ENCODE data around the gene DPP7. TPM values are rescaled to one million over a fixed set of nuclear protein-coding genes. Genes with fewer than 3 reads are reported as not detected.
A peak's percentile ranks its signal among the peaks of the same experiment; 100 is the strongest.
"Not testable (repeated sequence)": the region's sequence is repeated elsewhere in the genome, so short reads cannot be mapped to it uniquely, and the experiment has no call there.

The DPP7 gene
- total RNA-seq, 2 experiments from 2014 or later: 248 TPM

DNA sequence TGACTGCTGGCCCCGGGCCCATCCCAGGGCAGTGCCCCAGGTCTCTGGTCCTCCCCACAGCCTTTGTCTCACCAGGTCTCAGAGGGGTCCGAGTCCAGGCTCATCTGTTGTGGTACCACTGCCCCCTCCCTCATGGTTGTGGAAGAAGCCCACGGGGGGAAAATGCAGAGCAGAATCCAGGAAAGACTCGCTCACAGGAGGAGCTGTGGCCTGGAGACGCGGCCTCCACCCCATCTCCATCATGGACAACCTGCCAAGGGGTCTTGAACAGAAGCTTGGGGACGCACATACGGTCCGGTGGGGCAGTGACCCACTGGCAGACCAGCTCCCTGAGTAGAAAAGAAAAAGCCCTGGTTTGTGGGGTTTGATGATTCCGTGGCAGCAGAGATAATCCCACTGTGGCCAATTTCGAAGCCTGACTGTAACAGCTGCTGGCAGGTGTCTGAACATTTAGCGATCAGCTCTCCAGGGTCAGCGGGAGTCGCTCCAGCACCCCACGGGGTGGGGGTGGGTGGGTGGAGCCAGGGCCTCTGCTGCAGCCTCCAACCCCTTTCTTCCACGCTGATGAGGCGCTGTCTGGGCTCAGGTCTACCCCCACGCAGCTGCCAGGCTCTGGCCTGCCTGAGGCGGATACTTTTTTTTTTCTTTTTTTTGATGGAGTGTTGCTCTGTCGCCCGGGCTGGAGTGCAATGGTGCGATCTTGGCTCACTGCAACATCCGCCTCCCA, 22.5 kb upstream of the DPP7 start:
- ChIA-PET CTCF (interaction anchor here (1.6 kb wide), 1 partner anchor 100 kb away, joined by 3 read pairs; no protein-coding TSS in a partner anchor), POLR2A (interaction anchor here (0.6 to 2.0 kb wide), 2 partner anchors 8 to 23 kb away, joined by 3 to 4 read pairs; no protein-coding TSS in a partner anchor)
- H3K27ac Mint-ChIP-seq: no peak overlapping the region

DNA sequence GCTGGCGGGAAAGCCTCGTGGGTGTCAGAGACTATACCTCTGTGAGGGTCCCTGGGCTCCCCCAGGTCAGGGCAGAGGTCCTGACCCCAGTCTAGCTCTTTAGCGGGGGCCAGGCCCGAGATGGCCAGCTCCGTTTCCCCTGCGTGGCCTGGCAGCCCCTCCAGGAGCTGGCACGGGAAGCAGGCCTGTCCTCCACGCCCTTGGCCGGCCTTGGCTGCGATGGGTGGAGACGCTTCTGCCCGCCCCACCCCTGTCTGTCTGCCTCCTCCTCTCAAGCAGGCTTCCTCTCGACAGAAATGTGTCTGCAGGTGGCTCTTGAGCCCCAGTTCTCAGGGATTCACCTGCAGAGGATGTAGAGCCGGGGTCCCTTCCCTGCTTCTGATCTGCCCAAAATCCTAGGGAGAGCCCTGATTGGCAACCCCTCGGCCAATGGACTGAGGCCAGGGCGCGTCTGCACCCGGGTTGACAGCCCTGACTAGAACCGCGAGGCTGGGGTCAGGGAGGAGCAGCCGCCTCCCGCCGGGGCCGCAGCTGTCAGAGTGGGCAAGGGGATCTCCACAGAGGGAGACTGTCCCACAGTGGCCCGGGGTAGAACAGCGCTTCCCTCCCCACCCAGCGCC, 21.8 kb upstream of the DPP7 start:
- Mint-ChIP-seq H3K27me3 (ENCODE audit: low read depth) (peaks cover 38% of the 10 kb centered on the region), H3K4me1 (ENCODE audit: low read depth) (peaks cover 14% of the 10 kb centered on the region)

More for the DNA sequence above, 22.5 kb upstream of the DPP7 start:
- peaks cover 42% of the 10 kb centered on the region for H3K27me3 Mint-ChIP-seq (ENCODE audit: low read depth)
- ATAC-seq (no peak), DNase-seq (no peak)
- no peaks in the 10 kb centered on the region for H3K9me3 Mint-ChIP-seq (ENCODE audit: insufficient read depth)
- no peaks in the 10 kb centered on the region for H3K36me3 Mint-ChIP-seq (ENCODE audit: low read depth)
- H3K4me3 Mint-ChIP-seq: no peak overlapping the region
- H3K4me1 Mint-ChIP-seq (ENCODE audit: low read depth): peaks cover 14% of the 10 kb centered on the region

DNA sequence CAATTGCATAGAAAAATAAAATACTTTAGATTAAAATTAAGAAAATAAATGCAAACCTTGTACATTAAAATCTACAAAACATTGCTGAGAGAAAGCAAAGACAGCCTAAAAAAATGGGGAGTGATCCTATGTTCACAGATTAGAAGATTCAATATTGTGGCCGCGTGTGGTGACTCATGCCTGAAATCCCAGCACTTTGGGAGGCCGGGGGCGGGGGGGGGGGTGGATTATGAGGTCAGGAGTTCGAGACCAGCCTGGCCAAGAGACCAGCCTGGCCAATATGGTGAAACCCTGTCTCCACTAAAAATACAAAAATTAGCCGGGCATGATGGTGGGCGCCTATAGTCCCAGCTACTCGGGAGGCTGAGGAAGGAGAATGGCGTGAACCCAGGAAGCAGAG, 20.6 kb upstream of the DPP7 start:
- POLR2A ChIA-PET: interaction anchor here (0.6 to 1.0 kb wide), 2 partner anchors 16 to 169 kb away, joined by 3 to 4 read pairs; no protein-coding TSS in a partner anchor
- H3K4me1 Mint-ChIP-seq (ENCODE audit: low read depth); H3K27ac Mint-ChIP-seq; H3K4me3 Mint-ChIP-seq; H3K9me3 Mint-ChIP-seq (ENCODE audit: insufficient read depth); H3K36me3 Mint-ChIP-seq (ENCODE audit: low read depth); DNase-seq; ATAC-seq; CTCF ChIA-PET: not testable (repeated sequence)
- peaks cover 34% of the 10 kb centered on the region for H3K27me3 Mint-ChIP-seq (ENCODE audit: low read depth)

More for the DNA sequence above, 21.8 kb upstream of the DPP7 start:
- ATAC-seq (no peak), DNase-seq (no peak)
- ChIA-PET CTCF (interaction anchor here (1.6 kb wide), 1 partner anchor 100 kb away, joined by 3 read pairs; no protein-coding TSS in a partner anchor), POLR2A (interaction anchor here (1.0 kb wide), 1 partner anchor 15 kb away, joined by 3 read pairs; no protein-coding TSS in a partner anchor)
- no peaks in the 10 kb centered on the region for H3K9me3 Mint-ChIP-seq (ENCODE audit: insufficient read depth)
- H3K27ac Mint-ChIP-seq: no peak overlapping the region
- no peaks in the 10 kb centered on the region for H3K36me3 Mint-ChIP-seq (ENCODE audit: low read depth)
- H3K4me3 Mint-ChIP-seq: no peak overlapping the region

DNA sequence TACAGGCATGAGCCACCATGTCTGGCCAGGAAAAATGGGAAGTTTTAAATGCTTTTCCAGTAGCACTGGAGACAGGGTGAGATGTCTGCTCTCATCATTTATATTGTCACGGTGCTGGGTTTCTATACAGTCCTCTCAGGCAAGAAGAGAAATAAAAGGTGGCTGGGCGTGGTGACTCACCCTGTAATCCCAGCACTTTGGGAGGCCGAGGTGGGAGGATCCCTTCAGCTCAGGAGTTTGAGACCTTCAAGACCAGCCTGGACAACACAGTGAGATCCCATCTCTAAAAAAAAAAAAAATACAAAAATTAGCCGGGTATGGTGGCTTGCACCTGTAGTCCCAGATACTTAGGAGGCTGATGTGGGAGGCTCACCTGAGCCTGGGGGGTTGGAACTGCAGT, 19.7 kb upstream of the DPP7 start:
- Mint-ChIP-seq H3K27ac (no peak overlapping the region), H3K27me3 (ENCODE audit: low read depth) (peaks cover 28% of the 10 kb centered on the region), H3K4me1 (ENCODE audit: low read depth) (peaks cover 4% of the 10 kb centered on the region), H3K4me3 (no peak overlapping the region), H3K9me3 (ENCODE audit: insufficient read depth) (no peaks in the 10 kb centered on the region), H3K36me3 (ENCODE audit: low read depth) (no peaks in the 10 kb centered on the region)
- DNase-seq: no peak
- CTCF ChIA-PET: no interaction called here
- ATAC-seq: no peak
- POLR2A ChIA-PET: interaction anchor here (0.6 kb wide), 1 partner anchor 58 kb away, joined by 3 read pairs; no protein-coding TSS in a partner anchor

DNA sequence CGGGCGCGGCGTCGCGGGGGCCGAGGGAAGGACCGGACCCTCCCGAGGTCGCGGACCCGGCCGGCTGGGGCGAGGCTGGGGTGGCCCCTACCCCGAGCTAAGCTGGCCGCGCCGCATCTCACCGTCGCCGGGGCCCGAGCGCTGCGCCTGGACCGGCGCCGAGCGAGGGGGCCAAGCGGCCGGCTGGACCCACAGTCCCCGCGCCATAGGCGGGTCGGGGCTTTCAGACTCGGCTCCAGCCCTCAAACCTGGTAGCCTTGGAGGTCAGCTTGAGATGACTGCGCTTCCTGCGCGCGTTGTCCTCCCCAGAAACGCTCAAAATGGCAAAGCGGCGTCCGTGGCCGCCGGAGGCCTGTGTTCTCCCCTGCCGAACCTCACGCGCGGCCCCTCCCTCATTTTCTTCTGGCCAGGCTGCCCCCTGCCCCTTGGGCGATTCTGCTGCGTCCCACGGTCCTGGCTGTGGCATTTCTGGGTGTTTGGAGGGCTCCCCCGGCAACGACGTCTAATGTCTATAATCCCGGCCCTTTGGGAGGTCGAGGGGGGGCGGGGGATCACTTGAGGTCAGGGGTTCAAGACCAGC, 15.7 kb upstream of the DPP7 start:
- peak overlapping the region; percentile 81 for H3K4me3 Mint-ChIP-seq
- peaks cover 31% of the 10 kb centered on the region for H3K4me1 Mint-ChIP-seq (ENCODE audit: low read depth)
- CTCF ChIA-PET: interaction anchor here (0.7 to 3.0 kb wide), 18 partner anchors 12 to 401 kb away, joined by 3 to 22 read pairs (median 4); partner anchors contain the start of genes AJM1, CYSRT1, MAN1B1 and NPDC1
- POLR2A ChIA-PET: interaction anchor here (0.9 to 1.9 kb wide), 14 partner anchors 17 to 110 kb away, joined by 3 to 15 read pairs (median 4); partner anchors contain the start of genes ANAPC2, SAPCD2, SSNA1 and TUBB4B
- H3K9me3 Mint-ChIP-seq (ENCODE audit: insufficient read depth): no peaks in the 10 kb centered on the region
- ATAC-seq (peak; percentile 16), DNase-seq (no peak)
- peaks cover 7% of the 10 kb centered on the region for H3K27me3 Mint-ChIP-seq (ENCODE audit: low read depth)
- peaks cover 2% of the 10 kb centered on the region for H3K36me3 Mint-ChIP-seq (ENCODE audit: low read depth)
- peak overlapping the region; percentile 77 for H3K27ac Mint-ChIP-seq

DNA sequence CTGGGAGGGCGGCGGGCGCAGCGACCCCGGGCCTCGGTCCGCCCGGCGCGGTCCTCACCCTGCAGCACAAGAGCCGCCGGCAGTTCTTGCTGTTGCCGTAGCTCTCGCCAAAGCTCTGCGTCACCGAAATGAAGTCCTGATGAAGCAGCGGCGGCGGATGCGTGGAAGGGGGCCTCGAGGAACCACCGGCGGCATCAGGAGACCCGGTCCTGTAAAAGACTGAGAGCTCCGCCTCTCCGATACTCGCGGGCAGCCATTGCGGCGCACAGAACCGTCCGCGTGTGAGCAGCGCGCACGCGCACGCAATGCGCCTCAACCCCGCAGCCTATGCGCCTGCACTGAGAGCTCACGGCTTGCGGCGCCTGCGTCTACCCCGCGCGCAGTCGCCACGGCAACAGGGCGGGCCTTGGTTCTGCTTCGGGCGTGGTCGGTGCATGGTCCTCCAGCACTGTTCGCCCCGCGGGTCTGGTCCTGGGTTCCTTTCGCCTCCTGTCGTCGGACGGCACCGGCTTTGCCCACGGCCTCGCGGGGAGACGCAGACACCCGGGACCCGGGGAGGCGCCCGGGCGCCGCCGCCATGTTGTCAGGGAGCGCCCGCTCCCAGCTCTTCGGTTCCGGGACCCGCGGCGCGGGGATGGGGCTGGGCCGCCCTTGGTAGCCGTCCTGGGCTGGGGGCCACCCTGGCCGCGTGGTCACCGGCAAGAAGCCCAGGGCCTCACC, 15.1 kb upstream of the DPP7 start:
- H3K27me3 Mint-ChIP-seq (ENCODE audit: low read depth): peaks cover 7% of the 10 kb centered on the region
- ChIA-PET CTCF (interaction anchor here (0.7 to 3.0 kb wide), 18 partner anchors 11 to 401 kb away, joined by 3 to 22 read pairs (median 4); partner anchors contain the start of genes AJM1, CYSRT1, MAN1B1 and NPDC1), POLR2A (interaction anchor here (0.7 to 1.9 kb wide), 20 partner anchors 9 to 111 kb away, joined by 3 to 15 read pairs (median 4); partner anchors contain the start of genes ANAPC2, GRIN1, MAN1B1 and SAPCD2)
- no peaks in the 10 kb centered on the region for H3K9me3 Mint-ChIP-seq (ENCODE audit: insufficient read depth)
- peak overlapping the region; percentile 82 for H3K27ac Mint-ChIP-seq
- peaks cover 2% of the 10 kb centered on the region for H3K36me3 Mint-ChIP-seq (ENCODE audit: low read depth)
- ATAC-seq (peak; percentile 95), DNase-seq (peak; percentile 93)
- peaks cover 31% of the 10 kb centered on the region for H3K4me1 Mint-ChIP-seq (ENCODE audit: low read depth)
- peak overlapping the region; percentile 83 for H3K4me3 Mint-ChIP-seq

DNA sequence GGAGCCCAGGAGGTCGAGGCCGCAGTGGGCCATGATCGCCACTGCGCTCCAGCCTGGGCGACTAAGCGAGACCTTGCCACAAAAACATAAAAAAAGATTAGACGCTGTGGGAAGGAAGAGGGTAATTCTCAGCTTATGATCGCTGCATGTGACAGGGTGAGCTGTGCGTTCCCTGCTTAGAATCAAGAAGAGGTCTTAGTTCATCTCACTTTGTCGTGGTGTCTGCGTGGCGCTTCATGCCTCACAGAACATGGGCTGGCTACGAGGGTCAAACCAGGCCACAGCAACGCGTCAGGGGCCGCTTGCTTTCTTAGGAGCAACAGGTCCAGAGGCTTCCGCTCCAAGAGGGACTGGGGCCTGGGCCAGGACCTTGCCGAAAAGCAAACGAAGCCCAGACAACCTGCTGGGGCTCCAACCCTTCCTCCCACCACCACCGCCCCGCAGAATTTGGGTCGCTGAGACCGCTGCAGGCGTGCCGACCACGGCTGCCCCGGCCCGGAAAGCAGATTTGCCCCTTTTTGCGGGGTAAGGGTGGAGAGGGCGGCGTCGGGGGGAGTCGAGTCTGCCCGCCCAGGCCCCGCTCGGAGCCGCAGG, 14.4 kb upstream of the DPP7 start:
- Mint-ChIP-seq H3K4me1 (ENCODE audit: low read depth) (peaks cover 31% of the 10 kb centered on the region), H3K27ac (peak overlapping the region; percentile 87), H3K9me3 (ENCODE audit: insufficient read depth) (no peaks in the 10 kb centered on the region), H3K4me3 (peak overlapping the region; percentile 83), H3K36me3 (ENCODE audit: low read depth) (peaks cover 2% of the 10 kb centered on the region), H3K27me3 (ENCODE audit: low read depth) (peaks cover 4% of the 10 kb centered on the region)
- ChIA-PET CTCF (interaction anchor here (1.0 to 3.0 kb wide), 14 partner anchors 11 to 287 kb away, joined by 3 to 22 read pairs (median 4); partner anchors contain the start of genes AJM1, MAN1B1, NPDC1 and TPRN), POLR2A (interaction anchor here (0.6 to 1.9 kb wide), 17 partner anchors 9 to 112 kb away, joined by 3 to 15 read pairs (median 4); partner anchors contain the start of genes ANAPC2, GRIN1, MAN1B1 and SAPCD2)
- peak; percentile 1 for ATAC-seq
- peak; percentile 41 for DNase-seq

DNA sequence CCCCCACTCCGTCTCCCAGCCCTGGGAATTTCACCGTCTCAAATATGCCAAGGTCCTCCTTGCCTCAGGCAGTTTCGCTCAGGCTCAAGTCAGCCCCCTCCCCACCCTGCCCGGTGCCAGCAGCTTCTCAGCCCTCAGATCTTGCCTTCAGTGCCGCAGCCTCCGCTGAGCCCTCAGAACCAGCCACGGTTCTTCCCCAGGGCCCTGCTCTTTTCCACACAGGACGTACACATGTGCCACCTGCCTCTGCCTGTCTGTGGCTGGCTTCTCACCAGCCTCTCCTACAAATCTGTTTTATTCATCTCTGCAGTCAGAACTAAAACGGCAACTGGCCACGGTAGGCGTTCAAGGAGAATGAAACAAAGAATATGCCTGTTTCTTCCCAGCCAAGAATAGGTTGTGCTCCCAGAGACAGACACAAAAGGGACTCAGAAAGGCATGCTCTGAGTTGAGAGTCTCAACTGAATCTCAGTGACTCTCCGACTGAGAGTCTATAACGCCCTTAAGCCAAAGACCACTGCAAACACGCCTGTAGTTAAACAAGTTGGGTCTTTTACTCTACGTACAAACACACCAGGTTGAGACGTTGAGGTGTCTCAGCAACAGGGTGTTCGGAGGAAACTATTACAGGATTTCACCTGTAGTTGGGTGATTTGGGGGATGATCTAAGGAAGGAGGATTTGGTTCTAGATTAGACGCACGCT, 13.8 kb upstream of the DPP7 start:
- Mint-ChIP-seq H3K27me3 (ENCODE audit: low read depth) (peaks cover 3% of the 10 kb centered on the region), H3K9me3 (ENCODE audit: insufficient read depth) (no peaks in the 10 kb centered on the region), H3K4me1 (ENCODE audit: low read depth) (peaks cover 34% of the 10 kb centered on the region), H3K4me3 (peak overlapping the region; percentile 83), H3K36me3 (ENCODE audit: low read depth) (peaks cover 3% of the 10 kb centered on the region), H3K27ac (peak overlapping the region; percentile 87)
- POLR2A ChIA-PET: interaction anchor here (0.6 to 3.0 kb wide), 7 partner anchors 12 to 127 kb away, joined by 3 to 14 read pairs (median 4); partner anchors contain the start of genes MAN1B1, NELFB, SAPCD2 and TUBB4B
- no peak for ATAC-seq
- DNase-seq: peak; percentile 41
- CTCF ChIA-PET: interaction anchor here (1.1 to 3.0 kb wide), 9 partner anchors 32 to 136 kb away, joined by 3 to 22 read pairs (median 7); partner anchors contain the start of gene TPRN

DNA sequence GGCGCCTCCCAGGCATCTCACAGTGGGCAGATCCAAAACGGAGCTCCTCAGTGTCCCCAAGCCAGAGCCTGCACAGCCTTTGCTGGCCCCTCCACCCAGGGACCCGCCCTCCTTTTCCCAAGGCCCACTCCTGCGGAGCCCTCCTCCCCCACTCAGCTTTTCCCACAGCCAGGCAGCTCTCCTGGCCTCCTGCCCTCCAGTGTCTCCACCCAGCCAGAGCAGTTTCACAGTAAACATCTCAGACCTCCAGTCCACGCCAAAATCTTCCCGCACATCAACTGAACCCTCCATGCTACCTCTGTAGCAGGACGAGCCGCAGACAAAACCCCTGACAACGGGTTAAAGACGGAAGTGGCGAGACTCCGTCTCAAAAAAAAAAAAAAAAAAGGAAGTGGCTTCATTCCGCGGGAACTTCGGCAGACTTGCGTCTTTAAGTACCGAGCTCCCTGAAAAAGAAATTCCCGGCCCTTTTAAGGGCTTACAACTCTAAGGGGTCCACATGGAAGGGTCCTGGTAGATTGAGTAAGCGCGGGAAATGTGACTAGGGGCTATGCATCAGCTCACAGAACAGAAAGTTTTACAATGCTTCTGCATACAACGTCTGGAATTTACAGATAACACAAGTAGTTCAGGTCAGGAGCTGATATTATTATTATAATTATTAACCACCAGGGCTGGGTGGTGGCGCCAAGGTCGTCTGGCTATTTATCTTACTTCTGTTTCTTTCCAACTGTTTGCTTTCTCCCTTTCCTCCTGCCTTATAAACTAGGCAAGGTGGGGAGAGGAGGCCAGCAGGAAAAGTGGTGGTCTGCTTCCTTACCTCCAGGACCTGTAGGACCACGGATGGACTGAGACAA, 13.0 kb upstream of the DPP7 start:
- peak; percentile 10 for ATAC-seq

More for the DNA sequence above, 13.0 kb upstream of the DPP7 start:
- peaks cover 38% of the 10 kb centered on the region for H3K4me1 Mint-ChIP-seq (ENCODE audit: low read depth)
- no peaks in the 10 kb centered on the region for H3K9me3 Mint-ChIP-seq (ENCODE audit: insufficient read depth)
- H3K27me3 Mint-ChIP-seq (ENCODE audit: low read depth): no peaks in the 10 kb centered on the region
- DNase-seq: peak; percentile 63
- peak overlapping the region; percentile 83 for H3K4me3 Mint-ChIP-seq
- H3K36me3 Mint-ChIP-seq (ENCODE audit: low read depth): peaks cover 3% of the 10 kb centered on the region
- POLR2A ChIA-PET: interaction anchor here (0.6 to 3.0 kb wide), 7 partner anchors 43 to 437 kb away, joined by 3 to 14 read pairs (median 4); partner anchors contain the start of genes CYSRT1, NELFB, TPRN and TUBB4B
- peak overlapping the region; percentile 87 for H3K27ac Mint-ChIP-seq
- CTCF ChIA-PET: interaction anchor here (0.7 to 2.0 kb wide), 8 partner anchors 12 to 109 kb away, joined by 3 to 10 read pairs (median 4); partner anchors contain the start of gene MAN1B1

Data from activated CD8-positive, alpha-beta T cell treated with anti-CD3 and anti-CD28 coated beads, Interleukin-2, amount 10 ng/mL, durations not matched to agents 7 days and 5 days (primary cell).